ENCODE measurements around the gene GIT2. TPM values are rescaled to one million over a fixed set of nuclear protein-coding genes. Genes with fewer than 3 reads are reported as not detected.
"Not testable (repeated sequence)": the region's sequence is repeated elsewhere in the genome, so short reads cannot be mapped to it uniquely, and the experiment has no call there.

Gene GIT2
- total RNA-seq, 1 donor from 2014 or later = 23.8 TPM

DNA sequence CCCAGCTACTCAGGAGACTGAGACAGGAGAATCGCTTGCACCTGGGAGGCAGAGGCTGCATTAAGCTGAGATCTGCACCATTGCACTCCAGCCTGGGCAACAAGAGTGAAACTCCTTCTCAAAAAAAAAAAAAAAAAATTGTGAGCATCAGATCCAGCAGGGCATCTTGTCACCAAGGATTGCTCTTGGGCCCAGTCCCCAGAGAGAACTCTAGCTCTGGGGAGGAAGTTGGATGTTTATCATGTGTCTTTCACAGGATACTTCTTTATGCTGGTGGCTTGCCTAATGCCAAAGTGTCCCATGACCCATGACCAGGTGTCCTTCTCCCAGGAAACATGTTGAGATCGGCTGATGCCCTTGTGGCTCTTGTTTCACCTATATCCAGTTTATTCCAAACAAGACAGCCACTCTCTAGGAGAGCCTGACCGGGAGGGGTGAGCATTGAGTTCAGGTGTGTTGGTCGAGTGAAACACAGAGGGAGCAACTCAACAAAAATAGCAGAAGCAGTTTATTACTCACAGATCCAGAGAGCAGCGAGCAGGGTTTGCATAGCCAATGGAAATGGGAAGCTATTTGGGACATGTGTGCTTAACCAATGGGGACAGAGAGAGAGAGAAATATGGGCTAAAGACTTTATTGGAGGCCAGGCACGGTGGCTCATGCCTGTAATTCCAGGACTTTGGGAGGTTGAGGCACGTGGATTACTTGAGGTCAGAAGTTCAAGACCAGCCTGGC lies 102.7 kb downstream of the GIT2 start:
- DNase-seq (ENCODE audit: low read depth in 2 of 2) = no peak

DNA sequence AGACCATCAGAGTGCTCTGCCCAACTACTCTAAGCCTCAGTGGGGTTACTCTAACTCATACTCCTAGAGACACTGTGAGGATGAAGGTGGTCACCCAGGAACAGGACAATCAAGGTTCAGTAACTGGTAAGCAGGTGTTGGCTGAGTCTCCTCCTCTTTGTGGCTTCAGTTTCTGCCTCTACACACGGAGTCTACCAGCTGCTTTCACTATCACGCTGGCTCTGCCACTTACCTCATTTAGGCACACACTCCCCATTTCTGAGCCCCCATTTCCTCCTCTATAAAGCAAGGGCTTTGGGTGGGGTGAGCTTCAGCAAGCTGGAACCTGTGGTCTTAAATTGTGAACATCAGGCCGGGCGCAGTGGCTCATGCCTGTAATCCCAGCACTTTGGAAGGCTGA lies 103.4 kb downstream of the GIT2 start:
- no peak for DNase-seq (ENCODE audit: low read depth in 2 of 2)

DNA sequence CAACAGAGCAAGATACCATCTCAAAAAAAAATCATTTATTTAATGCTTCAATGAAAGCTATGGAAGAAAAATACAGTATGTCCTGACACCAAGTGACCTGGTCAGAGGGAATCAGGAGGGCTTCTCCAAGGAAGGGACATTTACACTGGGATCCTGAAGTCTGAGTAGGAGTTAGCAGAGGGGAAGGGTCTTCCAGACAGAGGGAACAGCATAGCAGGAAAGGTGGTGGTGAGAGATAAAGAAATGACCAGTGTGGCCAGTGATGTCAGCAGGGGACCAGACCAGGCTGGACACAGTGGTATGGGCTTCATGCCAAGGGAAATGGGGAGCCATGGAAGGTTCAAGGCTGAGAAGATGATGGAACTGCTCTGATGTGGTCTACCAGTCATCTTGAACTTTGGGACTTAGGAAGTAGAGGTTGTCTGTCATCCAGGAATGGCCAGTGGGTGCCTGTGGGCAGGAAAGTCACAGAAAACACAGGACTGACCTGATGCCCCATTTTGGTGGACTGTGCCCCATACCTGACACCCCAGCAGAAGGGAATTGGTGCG lies 103.9 kb downstream of the GIT2 start:
- no peak for DNase-seq (ENCODE audit: low read depth in 2 of 2)

DNA sequence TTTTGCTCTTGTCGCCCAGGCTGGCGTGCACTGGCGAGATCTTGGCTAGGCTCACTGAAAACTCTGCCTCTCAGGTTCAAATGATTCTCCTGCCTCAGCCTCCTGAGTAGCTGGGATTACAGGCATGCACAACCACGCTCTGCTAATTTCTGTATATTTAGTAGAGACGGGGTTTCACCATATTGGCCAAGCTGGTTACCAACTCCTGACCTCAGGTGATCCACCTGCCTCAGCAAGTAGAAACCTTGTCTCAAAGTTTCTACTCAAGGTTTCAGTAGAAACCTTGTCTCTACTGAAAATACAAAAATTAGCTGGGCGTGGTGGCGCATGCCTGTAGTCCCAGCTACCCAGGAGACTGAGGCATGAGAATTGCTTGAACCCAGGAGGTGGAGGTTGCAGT lies 104.4 kb downstream of the GIT2 start:
- DNase-seq (ENCODE audit: low read depth in 2 of 2) = not testable (repeated sequence)

DNA sequence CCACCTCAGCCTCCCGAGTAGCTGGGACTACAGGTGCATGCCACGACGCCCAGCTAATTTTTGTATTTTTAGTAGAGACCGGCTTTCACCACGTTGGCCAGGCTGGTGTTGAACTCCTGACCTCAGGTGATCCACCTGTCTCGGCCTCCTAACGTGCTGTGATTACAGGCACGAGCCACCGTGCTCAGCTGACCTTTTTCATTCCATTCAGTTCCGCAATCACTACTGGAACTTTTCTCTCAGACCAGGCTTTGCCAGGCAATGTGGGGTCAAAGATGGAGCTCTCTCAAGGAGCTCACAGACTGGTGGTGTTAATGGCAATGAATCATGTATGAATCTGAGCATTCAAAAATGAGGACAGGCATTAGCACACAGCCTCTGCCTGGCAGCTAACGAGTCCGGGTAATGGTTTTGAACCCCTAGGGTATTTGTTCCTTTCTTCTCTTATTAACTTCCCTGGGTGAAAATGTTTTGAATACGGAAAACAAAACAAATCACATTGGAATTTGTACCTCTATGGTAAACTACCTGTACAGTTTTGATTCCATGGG lies 105.5 kb downstream of the GIT2 start:
- no peak for DNase-seq (ENCODE audit: low read depth in 2 of 2)

DNA sequence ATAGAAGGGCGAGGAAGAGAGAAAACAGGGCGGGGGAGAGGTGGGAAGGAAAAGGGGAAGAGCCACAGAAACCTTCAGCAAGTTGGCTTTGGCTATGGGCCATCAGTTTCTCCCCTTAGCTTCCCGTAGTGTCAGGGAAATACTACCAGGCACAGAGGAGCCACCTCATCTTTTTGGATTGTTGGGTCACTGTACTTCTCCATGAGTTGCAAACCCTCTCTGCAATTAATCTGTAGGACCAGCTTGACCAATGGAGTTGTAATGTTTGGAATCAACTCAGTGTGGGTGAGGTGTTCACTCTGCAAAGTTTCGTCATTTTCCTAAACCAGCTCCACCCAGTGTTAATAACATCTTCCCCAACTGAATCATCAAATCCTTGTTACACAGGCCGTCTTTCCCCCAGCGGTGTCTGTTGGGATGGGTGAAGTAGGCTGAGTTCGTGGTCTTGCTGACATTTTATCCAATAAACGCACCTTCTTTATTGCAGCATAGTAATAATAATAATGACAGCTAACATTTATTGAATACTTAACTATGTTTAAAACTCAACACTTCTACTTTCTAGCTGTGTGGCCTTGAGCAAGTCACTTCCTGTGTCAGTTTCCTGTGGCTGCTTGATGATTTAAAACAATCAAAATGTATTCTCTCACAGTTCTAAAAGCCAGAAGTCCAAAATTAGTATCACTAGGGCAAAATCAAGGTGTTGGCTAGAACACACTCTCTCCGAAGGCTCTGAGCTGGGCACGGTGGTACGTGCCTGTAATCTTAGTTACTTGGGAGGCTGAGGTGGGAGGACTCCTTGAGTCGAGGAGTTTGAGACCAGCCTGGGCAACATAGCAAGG lies 107.8 kb downstream of the GIT2 start:
- peak; percentile 44 to 91 for DNase-seq (ENCODE audit: low read depth in 2 of 2)

DNA sequence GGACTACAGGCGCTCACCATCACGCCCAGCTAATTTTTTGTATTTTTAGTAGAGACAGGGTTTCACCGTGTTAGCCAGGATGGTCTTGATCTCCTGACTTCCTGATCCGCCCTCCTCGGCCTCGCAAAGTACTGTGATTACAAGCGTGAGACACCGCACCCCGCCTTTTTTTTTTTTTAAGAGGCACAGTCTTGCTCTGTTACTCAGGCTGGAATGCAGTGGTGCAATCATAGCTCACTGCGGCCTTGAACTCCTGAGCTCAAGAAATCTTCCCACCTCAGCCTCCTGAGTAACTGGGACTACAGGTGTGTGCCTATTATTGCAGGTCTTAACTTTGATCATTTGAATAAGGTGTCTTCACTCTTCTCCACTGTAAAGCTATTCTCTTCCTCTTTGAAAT lies 110.6 kb downstream of the GIT2 start:
- DNase-seq (ENCODE audit: low read depth in 2 of 2) = no peak

DNA sequence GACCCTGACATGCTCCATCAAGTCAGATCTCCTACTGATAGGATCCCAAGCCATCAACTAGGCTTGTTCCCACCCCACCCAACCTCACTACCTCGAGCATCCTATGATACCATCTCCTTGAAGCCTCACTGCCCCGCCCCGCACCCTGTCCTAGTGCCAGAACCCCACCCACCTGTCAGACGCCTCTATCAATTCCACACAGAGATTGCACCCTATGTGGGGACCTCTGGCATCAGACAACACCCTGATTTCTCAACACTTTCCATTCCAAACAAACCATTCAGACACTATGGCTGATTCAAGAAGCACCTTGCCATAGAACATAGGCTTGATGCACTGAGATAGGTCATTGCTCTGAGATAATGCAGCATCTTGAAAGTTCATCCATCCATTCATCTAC lies 112.7 kb downstream of the GIT2 start:
- DNase-seq (ENCODE audit: low read depth in 2 of 2) = no peak

DNA sequence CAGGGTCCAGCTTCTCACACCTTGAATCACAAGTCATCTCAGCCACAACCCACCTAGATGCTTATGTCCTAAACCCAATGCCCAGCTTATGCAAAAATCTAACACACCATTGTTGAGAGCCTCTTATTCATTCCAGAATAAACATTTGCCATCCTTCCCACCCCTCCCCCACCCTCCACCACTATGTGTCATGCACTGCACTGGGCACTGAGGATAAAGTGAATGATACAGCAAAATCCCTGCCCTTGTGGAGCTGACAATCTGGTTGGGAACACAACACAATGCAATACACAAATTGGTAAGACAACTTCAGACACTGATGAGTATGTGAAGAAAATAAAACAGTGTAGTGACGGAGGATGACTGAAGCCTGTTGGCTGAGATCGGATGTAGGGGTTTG lies 114.4 kb downstream of the GIT2 start:
- no peak for DNase-seq (ENCODE audit: low read depth in 2 of 2)

DNA sequence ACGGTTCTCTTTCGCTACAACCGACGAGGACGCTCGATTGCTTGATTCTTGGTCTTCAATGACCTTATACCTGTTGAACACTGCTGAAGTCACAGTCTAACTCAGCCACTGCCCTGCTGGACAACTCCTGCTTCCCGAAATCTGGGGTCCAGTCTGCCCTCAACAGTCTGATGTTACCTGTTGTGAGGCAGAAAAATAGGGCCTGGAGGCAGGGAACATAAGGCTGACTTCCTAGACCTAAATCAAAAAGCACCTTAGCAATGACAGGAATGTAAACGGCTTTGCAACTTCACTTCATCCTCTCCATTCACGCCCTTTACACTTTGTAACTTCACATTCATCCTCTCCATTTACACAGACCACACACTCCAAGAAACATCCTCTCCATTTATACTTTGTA lies 115.2 kb downstream of the GIT2 start:
- no peak for DNase-seq (ENCODE audit: low read depth in 2 of 2)

DNA sequence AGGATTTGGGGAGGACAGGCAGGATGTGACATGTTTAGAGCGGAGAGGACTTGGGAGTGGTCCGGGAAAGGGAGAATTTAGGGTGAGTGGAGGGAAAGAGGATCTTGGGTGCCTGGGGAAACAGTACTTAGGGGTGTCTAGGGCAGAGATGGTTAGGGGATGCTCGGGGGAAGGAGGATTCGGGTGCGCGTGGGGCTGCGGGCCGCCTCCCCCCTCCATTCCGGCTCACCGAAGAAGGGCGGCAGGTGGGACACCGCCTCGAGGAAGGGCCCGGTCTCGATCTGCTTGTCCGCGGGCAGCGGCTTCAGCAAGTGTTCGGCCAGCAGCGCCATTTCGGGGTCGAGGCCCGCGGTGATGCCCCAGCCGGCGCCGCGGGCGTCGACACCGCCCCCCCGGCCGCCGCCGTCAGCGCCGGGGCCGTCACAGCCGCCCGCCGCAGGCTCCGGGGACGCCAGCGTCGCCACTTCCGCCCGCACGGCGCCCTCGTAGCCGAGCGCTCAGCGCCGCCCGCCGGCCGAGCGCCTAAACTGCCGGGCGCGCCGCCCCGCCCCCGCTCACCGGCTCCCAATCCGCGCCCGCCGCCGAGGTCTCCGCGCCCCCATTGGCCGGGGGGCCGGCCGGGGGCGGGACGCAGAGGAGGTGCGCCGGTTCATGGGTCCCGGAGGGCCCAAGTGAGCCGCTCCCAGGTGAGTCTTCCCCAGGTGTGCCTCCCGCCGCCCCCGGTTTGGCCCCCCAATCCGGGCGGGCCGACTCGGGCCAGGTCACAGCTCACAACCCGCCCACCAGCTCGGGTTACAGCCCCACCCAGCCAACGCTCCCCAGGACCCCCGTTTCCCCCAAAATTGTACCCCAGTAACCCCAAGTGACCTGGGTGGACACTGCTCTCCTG lies 115.9 kb downstream of the GIT2 start, which contains the start of gene GLTP:
Gene GLTP (minus strand): TSS at position 499 of the 889 bp plus-strand sequence. CDS start 167 bp downstream, at position 332.
- peak; percentile 87 to 89 for DNase-seq (ENCODE audit: low read depth in 2 of 2)

Other genes starting within 250 kb of the GIT2 start
- 1.3 and 1.8 TPM in 2 replicates for gene TRPV4, start 163.0 kb downstream of the GIT2 start, total RNA-seq
- 41.8 and 44.6 TPM in 2 replicates for gene GLTP, start 115.8 kb downstream of the GIT2 start, total RNA-seq
- 4.6 and 5.8 TPM in 2 replicates for gene TCHP, start 96.1 kb downstream of the GIT2 start, total RNA-seq
- 38.4 and 45.6 TPM in 2 replicates for gene ANKRD13A, start 3.1 kb upstream of the GIT2 start, total RNA-seq
- 11.8 and 14.7 TPM in 2 replicates for gene C12orf76, start 52.2 kb upstream of the GIT2 start, total RNA-seq
- 5.2 and 7.5 TPM in 2 replicates for gene IFT81, start 128.0 kb upstream of the GIT2 start, total RNA-seq

Measured in lung microvascular endothelial cell (primary cell).